ENCODE results near the gene TMEM14B.

DNA sequence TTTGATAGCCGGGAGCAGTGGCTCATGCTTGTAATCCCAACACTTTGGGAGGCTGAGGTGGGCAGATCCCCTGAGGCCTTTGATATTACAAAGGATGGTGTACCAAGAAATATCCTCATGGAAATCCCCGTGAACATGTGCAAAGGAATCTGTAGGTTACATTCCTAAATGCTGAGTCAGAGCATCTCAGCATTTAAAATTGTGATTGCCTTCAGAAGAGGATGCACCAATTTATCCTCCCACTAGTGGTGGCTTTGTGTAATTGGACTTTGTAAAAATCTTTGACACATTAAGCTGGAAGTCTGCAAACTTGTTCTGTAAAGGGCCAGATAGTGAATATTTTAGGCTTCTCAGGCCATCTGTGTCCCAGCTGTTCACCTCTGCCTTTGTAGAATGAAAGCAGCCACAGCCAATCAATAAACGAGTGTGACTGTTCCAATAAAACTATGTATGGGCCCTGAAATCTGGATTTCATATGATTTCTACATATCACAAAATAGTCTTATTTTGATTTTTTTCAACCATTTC, 11.8 kb downstream of the TMEM14B start:
- TF ChIP-seq, protein P1, sequence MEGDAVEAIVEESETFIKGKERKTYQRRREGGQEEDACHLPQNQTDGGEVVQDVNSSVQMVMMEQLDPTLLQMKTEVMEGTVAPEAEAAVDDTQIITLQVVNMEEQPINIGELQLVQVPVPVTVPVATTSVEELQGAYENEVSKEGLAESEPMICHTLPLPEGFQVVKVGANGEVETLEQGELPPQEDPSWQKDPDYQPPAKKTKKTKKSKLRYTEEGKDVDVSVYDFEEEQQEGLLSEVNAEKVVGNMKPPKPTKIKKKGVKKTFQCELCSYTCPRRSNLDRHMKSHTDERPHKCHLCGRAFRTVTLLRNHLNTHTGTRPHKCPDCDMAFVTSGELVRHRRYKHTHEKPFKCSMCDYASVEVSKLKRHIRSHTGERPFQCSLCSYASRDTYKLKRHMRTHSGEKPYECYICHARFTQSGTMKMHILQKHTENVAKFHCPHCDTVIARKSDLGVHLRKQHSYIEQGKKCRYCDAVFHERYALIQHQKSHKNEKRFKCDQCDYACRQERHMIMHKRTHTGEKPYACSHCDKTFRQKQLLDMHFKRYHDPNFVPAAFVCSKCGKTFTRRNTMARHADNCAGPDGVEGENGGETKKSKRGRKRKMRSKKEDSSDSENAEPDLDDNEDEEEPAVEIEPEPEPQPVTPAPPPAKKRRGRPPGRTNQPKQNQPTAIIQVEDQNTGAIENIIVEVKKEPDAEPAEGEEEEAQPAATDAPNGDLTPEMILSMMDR (IDR thresholded peaks at IDR 0.05) = peak; percentile 14 to 34
- TF ChIP-seq POLR2A (IDR thresholded peaks at IDR 0.05) (no peak), POLR2AphosphoS5 (IDR thresholded peaks at IDR 0.05) (no peak)
